Right atrium auricular region (tissue), 2 donors: Measurements from ENCODE around the gene B4GALT5. TPM values are rescaled to one million over a fixed set of nuclear protein-coding genes. Genes with fewer than 3 reads are reported as not detected.

Experiments
- DNase-seq: peaks from one replicate; pipeline ENCODE4 v3.0.0-alpha.2; 2019; ENCODE audit warnings: low spot score
- H3K27ac ChIP-seq, 2 donors: fragments of 200-600 bp; sonication (generic); 1 replicate in 1 of 2; 2 replicates in 1 of 2; pipeline ENCODE4 v1.5.1; 2016 to 2019
- H3K27me3 ChIP-seq, 2 donors: fragments of 200-600 bp; sonication (generic); one replicate each; pipeline versions ENCODE4 v1.5.1 to v1.6.0; 2017 to 2019
- H3K36me3 ChIP-seq: fragments of 200-600 bp; sonication (generic); one replicate; pipeline ENCODE4 v1.5.1; 2016
- H3K4me1 ChIP-seq, 2 donors: fragments of 200-600 bp; sonication (generic); one replicate each; pipeline versions ENCODE4 v1.5.1 to v1.6.0; 2017 to 2019
- H3K4me3 ChIP-seq, 2 donors: fragments of 200-600 bp; sonication (generic); 1 replicate in 1 of 2; 2 replicates in 1 of 2; pipeline ENCODE4 v1.5.1; 2017 to 2019; ENCODE audit warnings: mild to moderate bottlenecking in 1 of 2, moderate library complexity in 1 of 2
- H3K9me3 ChIP-seq, 2 donors: fragments of 200-600 bp; sonication (generic); one replicate each; pipeline ENCODE4 v1.5.1; 2019
- CTCF ChIP-seq, 2 donors: fragments of 200-600 bp; sonication (generic); IDR thresholded peaks; one replicate each; pipeline ENCODE4 v1.5.1; 2019; ENCODE audit warnings: antibody characterized with exemption in 2 of 2
- total RNA-seq, 2 donors: library from RNA; depleted of rRNA; stranded (reverse); fragments of >200 nt; gene quantifications; one replicate each; pipeline ENCODE4 v1.1.0, GENCODE V29; 2016

Gene B4GALT5
- total RNA-seq, 2 donors from 2014 or later = 17.7 to 24.4 TPM

GRCh38 chr20:49685161-49685601 lies 28.5 kb downstream of the B4GALT5 start:
- peak overlapping the region in 1 of 2 donors; percentile 0 for H3K27ac ChIP-seq

GRCh38 chr20:49684335-49684997 lies 29.2 kb downstream of the B4GALT5 start:
- no peaks in the 10 kb centered on the region for H3K27me3 ChIP-seq
- no peak for TF ChIP-seq CTCF (IDR thresholded peaks at IDR 0.05)
- H3K9me3 ChIP-seq = no peaks in the 10 kb centered on the region
- peaks cover 0 to 47% of the 10 kb centered on the region in 2 donors for H3K4me1 ChIP-seq
- no peaks in the 10 kb centered on the region for H3K36me3 ChIP-seq
- no peak overlapping the region for H3K4me3 ChIP-seq
- no peak overlapping the region for H3K27ac ChIP-seq
- DNase-seq = no peak

More at GRCh38 chr20:49685161-49685601, 28.5 kb downstream of the B4GALT5 start:
- Histone ChIP-seq H3K4me1 (peaks cover 0 to 40% of the 10 kb centered on the region in 2 donors), H3K4me3 (no peak overlapping the region), H3K9me3 (no peaks in the 10 kb centered on the region), H3K27me3 (no peaks in the 10 kb centered on the region), H3K36me3 (no peaks in the 10 kb centered on the region)
- no peak for TF ChIP-seq CTCF (IDR thresholded peaks at IDR 0.05)
- DNase-seq = no peak

GRCh38 chr20:49682798-49683197 lies 30.9 kb downstream of the B4GALT5 start:
- Histone ChIP-seq H3K27me3 (no peaks in the 10 kb centered on the region), H3K9me3 (no peaks in the 10 kb centered on the region), H3K4me3 (no peak overlapping the region), H3K36me3 (no peaks in the 10 kb centered on the region), H3K4me1 (peaks cover 0 to 56% of the 10 kb centered on the region in 2 donors), H3K27ac (no peak overlapping the region)
- TF ChIP-seq CTCF (IDR thresholded peaks at IDR 0.05) = no peak
- DNase-seq = no peak

- H3K36me3 ChIP-seq = no peaks in the 10 kb centered on the region
- H3K4me3 ChIP-seq = no peak overlapping the region
- TF ChIP-seq CTCF (IDR thresholded peaks at IDR 0.05) = no peak
- peaks cover 0 to 56% of the 10 kb centered on the region in 2 donors for H3K4me1 ChIP-seq
- no peaks in the 10 kb centered on the region for H3K27me3 ChIP-seq
- no peaks in the 10 kb centered on the region for H3K9me3 ChIP-seq
- H3K27ac ChIP-seq = no peak overlapping the region
- DNase-seq = no peak
Measured at GRCh38 chr20:49682278-49682677, 31.4 kb downstream of the B4GALT5 start.

- H3K4me1 ChIP-seq = peaks cover 0 to 56% of the 10 kb centered on the region in 2 donors
Measured at GRCh38 chr20:49681850-49682216, 31.8 kb downstream of the B4GALT5 start.

More at GRCh38 chr20:49681850-49682216, 31.8 kb downstream of the B4GALT5 start:
- TF ChIP-seq CTCF (IDR thresholded peaks at IDR 0.05) = no peak
- DNase-seq = no peak
- Histone ChIP-seq H3K9me3 (no peaks in the 10 kb centered on the region), H3K36me3 (no peaks in the 10 kb centered on the region), H3K4me3 (no peak overlapping the region), H3K27ac (no peak overlapping the region), H3K27me3 (no peaks in the 10 kb centered on the region)
